GM12801 (cell line): ENCODE data around the gene MUC7.

Source experiments
- TF ChIP-seq, protein P1 (sequence below): IDR thresholded peaks from one replicate; pipeline ENCODE4 v1.5.1; 2011; ENCODE audit warnings: control low read depth; ENCODE audit not compliant: insufficient read length; ENCODE audit errors: extremely low read depth

MUC7 gene

DNA sequence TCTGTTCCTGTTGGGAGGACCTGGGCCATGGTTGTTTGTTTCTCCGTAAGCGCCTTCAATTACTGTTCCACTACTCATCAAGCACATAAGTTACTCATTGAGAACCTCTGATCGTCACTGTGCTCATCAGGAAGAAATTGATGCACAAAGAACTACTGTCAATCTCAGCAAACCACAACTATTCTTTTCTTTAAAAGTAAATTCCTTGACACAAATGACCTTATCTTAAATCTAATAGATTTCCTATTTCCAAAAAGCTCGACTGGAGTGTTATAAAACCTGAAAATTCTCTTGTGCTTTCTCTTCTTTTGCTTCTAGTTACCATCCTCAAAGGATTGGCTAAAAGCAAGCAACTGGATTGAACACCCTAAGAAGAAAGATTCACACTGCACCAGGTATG, at the start of gene MUC7:
Gene MUC7 (plus strand): TSS at position 301 of the 400 bp plus-strand sequence. CDS start 1,825 bp downstream, outside the sequence.
- TF ChIP-seq, protein P1, sequence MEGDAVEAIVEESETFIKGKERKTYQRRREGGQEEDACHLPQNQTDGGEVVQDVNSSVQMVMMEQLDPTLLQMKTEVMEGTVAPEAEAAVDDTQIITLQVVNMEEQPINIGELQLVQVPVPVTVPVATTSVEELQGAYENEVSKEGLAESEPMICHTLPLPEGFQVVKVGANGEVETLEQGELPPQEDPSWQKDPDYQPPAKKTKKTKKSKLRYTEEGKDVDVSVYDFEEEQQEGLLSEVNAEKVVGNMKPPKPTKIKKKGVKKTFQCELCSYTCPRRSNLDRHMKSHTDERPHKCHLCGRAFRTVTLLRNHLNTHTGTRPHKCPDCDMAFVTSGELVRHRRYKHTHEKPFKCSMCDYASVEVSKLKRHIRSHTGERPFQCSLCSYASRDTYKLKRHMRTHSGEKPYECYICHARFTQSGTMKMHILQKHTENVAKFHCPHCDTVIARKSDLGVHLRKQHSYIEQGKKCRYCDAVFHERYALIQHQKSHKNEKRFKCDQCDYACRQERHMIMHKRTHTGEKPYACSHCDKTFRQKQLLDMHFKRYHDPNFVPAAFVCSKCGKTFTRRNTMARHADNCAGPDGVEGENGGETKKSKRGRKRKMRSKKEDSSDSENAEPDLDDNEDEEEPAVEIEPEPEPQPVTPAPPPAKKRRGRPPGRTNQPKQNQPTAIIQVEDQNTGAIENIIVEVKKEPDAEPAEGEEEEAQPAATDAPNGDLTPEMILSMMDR: no peak

DNA sequence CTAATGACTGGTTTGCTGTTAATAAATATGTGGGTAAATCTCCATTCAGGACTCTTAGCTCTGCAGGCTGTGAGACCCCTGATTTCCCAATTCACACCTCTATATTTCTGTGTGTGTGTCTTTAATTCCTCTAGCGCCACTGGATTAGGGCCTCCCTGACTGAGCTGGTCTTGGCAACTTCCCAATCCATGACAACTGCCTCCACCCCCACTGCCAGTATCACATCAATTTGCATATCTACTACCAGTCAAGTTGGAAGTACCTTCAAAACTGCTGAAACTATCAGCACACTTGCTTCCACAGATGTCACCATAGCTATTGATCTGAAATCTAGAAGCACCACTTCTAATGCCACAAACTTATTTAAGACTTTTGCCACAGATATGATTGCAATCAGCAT, 46.7 kb upstream of the MUC7 start:
- TF ChIP-seq, protein P1: no peak

DNA sequence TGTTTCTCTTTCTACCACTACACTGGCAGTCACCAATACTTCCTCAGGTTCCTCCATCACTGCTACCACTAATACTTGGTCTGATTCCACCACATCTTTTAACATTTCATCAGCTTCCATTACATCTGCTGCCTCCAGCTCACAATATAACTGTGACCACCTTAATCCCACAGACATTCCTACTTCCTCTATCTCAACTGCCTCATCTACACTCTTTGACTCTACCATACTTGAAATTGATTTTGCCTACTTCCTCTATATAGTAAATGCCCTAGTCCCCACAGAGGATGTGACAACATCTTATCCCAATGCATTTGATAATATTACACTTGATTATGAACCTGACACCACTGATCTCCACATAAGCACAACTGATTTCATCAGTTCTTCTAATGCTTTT, 45.2 kb upstream of the MUC7 start:
- TF ChIP-seq, protein P1: no peak

GRCh38 chr4:70437197-70437596, 34.8 kb upstream of the MUC7 start:
- TF ChIP-seq, protein P1: no peak

DNA sequence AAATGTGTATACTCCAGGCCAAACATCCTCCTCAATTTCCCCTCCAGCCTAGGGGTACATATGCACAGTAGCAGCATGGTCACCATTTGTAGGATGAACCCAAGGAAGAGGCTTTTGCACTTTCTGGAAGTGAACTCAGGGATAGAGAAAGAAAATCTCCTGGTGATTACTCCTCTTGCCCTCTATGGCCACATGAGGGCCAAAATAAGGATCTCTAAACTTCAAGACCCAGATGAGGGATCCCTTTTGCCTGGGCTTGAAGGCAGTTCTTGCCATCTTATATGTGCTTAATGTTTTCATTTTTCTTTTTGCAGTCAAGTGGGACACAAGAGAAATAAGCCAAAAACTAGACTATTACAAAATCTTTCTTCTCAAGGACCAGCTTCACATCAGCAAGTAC, 29.5 kb upstream of the MUC7 start:
- TF ChIP-seq, protein P1: no peak

- TF ChIP-seq, protein P1: no peak
Observed at GRCh38 chr4:70443329-70443728, 28.7 kb upstream of the MUC7 start.

DNA sequence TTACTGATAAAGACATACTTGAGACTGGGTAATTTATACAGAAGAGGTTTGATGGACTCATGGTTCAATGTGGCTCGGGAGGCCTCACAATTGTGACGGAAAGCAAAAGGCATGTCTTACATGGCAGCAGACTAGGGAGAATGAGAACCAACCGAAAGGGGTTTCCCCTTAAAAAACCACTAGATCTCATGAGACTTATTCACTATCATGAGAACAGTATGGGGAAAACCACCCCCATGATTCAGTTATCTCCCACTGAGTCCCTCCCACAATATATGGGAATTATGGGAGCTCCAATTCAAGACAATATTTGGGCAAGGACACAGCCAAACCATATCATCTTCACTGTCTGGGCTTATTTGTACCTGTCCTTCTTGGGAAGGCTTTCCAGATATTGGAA, 22.8 kb upstream of the MUC7 start:
- TF ChIP-seq, protein P1: no peak

DNA sequence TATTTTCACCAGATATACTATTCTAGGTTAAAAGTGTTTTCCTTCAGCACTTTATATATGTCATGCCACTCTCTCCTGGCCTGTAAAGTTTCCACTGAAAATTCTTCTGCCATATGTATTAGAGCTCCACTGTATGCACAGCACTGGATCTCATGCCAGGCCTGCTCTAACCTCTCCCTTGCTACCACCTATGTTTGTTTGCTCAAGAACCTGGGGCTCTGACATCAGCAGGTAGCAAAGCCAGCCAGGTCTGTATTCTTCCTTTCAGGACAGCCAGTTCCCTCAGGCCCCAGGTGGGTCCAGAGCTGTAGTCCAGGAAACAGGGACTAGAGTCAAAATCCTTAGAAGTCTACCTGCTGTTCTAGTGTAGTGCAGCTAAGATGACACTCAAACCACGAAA, 19.1 kb upstream of the MUC7 start:
- TF ChIP-seq, protein P1: no peak
